ENCODE results near the gene UCP2.
A peak's percentile ranks its signal among the peaks of the same experiment; 100 is the strongest.

UCP2 gene, protein sequence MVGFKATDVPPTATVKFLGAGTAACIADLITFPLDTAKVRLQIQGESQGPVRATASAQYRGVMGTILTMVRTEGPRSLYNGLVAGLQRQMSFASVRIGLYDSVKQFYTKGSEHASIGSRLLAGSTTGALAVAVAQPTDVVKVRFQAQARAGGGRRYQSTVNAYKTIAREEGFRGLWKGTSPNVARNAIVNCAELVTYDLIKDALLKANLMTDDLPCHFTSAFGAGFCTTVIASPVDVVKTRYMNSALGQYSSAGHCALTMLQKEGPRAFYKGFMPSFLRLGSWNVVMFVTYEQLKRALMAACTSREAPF

DNA sequence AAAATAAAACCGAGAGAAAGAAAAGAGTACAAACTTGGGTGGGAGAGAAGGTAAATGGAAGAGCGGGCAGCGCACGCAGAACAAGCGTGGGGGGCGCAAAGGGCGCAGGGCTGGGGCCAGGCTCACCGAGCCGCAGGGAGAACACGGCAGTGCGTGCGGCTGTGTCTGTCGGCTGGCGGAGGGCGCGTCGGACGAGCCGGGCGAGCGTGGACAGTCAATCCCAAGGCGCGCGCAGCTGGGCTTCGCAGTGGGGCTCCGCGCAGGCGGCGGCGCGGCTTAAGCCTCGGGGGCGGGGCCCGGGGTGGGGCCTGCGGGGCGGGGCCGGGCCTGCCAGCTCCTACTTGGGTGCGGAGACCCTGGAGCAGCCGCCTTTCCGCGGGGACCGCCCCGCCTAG is at the start of gene UCP2:
Gene UCP2, minus strand, starts transcription at position 249 of the 395 bp plus-strand sequence. CDS start 4,465 bp downstream, outside the sequence.
- no peak for FAIRE-seq
- DNase-seq (ENCODE audit: insufficient read length, low spot score) = peak; percentile 55
- peak; percentile 87 for TF ChIP-seq POLR2A (IDR thresholded peaks at IDR 0.05; ENCODE audit: low read depth, low read length)

DNA sequence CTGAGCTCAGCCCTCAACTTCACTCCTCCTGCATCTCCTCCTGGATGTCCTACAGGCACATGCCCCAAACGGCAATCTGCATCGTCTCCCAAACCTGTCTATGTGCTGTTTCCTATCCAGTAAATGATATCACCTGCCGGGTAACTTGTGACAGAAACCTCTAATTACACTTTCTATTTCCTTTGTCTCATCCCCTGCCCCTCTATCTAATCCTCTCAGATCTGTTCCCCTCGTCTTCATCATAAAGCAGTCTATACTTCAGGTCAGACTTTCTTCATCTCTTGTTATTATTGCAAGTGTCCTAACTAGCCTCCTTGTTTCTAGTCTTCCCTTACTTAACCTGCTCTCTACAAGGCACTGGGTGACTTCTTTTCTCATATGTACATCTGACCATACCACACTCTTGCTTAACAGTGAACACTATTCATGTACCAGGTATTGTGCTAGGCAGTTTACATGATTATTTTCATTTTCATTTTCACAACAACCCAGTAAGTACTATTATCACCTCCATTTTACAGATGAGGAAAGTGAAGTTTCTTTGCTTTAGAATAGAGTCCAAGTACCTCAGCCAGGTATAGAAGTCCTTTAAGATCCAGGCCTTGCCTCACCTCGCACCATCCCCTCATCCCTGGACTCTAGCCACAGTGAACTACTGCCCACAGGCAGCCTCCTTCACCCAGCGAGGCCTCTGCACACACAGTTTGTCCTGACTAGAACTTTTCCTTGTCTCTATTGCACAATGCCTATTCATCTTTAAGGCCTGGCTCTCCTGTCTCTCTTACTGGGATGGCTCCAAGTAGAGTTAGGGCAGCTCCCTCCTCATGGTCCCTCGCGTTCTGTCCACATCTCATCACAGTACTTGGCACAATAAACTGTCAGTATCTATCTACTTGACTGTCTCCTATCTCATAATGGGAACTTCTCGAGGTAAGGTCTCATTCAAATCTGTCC is 48.4 kb upstream of the UCP2 start:
- DNase-seq (ENCODE audit: insufficient read length, low spot score) (no peak), FAIRE-seq (no peak)
- no peak for TF ChIP-seq POLR2A (IDR thresholded peaks at IDR 0.05; ENCODE audit: low read depth, low read length)

DNA sequence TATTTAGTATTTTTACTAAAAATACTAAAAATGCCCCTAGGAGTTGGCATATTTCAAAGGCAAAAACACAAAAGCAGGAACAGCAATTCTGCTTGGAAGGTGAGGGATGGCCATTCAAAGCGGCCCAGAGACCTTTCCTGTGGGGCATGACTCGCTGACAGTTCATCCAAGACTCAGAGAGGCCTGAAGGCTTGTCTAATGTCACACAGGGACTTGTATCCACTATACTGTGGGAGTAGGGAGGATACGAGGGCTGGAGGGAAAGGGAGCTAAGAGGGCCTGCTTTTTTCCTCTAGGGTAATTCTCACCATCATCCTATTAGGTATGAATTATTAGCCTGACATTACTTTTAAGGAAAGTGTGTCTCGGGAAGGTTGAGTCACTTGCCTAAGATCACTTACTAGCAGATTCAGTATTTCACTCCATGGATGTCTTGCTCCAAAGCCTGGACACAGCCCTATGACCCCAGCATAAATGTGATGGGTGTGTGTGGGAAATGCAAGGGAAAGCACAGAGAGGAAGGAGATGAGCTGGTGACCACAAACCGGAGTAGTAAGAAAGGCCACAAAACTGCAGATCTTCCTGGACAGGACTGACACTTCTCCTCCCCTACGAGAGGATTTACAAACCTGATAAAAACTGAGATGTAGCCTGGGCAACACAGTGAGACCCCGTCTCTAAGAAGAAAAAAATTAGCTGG is 43.0 kb upstream of the UCP2 start:
- FAIRE-seq (no peak), DNase-seq (ENCODE audit: insufficient read length, low spot score) (peak; percentile 37)
- no peak for TF ChIP-seq POLR2A (IDR thresholded peaks at IDR 0.05; ENCODE audit: low read depth, low read length)

DNA sequence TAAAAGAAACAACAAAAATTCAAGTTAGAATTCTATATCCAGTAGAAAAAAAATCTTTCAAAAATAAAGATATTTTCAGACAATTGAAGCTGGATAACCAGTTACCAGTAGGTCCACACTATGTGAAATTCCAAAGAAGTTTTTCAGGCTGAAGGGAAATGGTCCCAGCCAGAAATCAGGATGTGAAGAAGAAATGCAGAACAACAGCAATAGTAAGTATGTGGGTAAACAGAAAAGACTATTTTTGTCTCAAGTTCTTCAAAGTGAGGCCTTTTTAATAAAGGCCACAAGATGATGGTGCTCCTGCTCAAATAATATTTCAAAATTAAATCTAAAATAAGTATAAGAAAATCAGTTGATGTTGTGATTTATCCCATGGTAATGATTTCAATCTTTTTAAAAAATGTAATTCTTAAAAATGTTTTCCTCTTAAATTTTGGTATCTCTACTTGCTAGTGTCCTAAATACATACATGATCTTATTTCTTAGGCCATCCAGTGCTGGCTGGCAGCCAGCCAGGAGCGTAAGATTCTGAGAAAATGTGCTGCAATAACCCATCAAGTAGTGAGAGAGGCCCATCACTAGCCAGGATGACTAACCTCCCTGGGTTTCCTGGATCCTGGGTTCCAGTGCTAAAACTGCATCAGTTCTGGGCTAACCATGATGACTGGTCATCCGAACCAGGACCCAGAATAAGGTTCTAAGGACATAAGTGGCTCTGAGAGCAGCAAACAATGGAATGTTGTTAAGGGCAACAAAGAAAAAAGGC is 41.8 kb upstream of the UCP2 start:
- FAIRE-seq = no peak
- no peak for DNase-seq (ENCODE audit: insufficient read length, low spot score)

DNA sequence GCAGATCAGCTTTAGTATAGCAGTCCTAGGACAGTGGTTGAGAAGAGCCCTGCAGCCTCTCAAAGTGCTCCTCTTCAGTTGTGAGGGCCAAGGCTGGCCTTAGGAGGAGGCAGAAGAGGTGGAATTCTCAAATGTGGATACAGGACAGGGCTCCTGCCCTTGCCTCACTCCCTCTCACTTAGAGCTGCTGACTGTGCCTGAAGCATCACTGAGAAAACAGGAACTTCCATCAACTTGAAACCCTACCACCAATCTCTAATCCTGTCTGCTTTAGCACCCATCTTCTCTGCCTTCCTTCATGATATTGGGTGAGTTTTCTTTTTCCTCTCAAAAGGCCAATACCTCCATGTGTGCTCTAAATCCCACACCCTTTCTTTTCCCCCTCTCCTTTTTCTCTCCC is 40.6 kb upstream of the UCP2 start:
- no peak for TF ChIP-seq POLR2A (IDR thresholded peaks at IDR 0.05; ENCODE audit: low read depth, low read length)
- DNase-seq (ENCODE audit: insufficient read length, low spot score) (no peak), FAIRE-seq (no peak)

More for the DNA sequence above, 41.8 kb upstream of the UCP2 start:
- no peak for TF ChIP-seq POLR2A (IDR thresholded peaks at IDR 0.05; ENCODE audit: low read depth, low read length)

DNA sequence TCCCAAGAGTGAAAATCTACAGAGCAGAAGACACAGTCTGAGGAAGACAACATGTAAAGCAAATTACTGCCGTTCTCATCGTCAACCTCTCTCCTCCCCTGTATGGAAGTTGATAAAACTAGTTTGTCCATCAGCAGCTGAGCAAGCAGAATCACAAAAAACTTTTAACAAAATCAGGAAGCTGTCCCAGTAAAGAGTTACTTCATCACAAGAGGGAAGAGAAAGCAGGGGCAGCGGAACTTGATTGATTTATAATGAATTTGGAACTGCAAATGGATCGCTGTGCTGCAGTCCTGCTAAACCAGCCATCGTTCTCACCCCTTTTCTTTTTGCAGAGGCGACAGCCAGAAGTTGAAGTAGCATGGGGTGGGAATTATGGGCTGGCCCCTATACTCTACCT is 39.9 kb upstream of the UCP2 start:
- DNase-seq (ENCODE audit: insufficient read length, low spot score) (no peak), FAIRE-seq (no peak)
- TF ChIP-seq POLR2A (IDR thresholded peaks at IDR 0.05; ENCODE audit: low read depth, low read length) = no peak

DNA sequence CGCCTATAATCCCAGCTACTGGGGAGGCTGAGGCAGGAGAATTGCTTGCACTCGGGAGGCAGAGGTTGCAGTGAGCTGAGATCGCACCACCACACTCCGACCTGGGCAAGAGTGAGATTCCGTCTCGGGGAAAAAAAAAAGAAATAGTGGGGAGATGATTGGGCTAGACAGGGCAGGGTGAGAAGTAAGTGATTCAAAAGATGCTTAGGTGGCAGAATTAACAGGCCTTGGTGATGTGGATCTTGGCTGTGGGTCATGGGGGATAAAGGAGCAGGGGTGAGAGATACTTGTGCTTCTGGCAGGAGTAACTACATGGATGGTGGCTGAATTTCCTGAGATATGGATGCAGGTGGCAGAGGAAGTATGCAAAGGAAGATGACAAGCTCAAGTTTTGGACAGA is 39.4 kb upstream of the UCP2 start:
- no peak for DNase-seq (ENCODE audit: insufficient read length, low spot score)
- no peak for TF ChIP-seq POLR2A (IDR thresholded peaks at IDR 0.05; ENCODE audit: low read depth, low read length)
- no peak for FAIRE-seq

DNA sequence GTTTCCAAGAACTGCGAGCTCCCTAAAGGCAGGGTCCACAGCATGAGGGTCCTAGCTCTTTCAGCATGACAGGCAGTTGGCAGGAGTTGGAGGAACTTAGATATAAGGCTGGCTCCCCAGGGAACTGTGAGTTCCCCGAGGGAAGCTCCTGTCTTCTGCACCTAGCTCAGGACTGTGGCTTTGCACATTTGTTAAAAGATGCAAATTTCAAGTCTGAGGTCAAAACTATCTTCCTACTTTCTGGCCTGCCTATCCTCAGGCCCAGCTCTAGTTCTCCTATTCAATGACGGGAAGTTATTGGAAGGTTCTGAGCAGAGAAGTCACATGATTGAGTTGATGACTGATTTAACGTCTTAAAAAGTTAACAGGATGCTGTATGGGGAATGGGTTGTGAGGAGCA is 37.9 kb upstream of the UCP2 start:
- DNase-seq (ENCODE audit: insufficient read length, low spot score) (no peak), FAIRE-seq (no peak)
- no peak for TF ChIP-seq POLR2A (IDR thresholded peaks at IDR 0.05; ENCODE audit: low read depth, low read length)

DNA sequence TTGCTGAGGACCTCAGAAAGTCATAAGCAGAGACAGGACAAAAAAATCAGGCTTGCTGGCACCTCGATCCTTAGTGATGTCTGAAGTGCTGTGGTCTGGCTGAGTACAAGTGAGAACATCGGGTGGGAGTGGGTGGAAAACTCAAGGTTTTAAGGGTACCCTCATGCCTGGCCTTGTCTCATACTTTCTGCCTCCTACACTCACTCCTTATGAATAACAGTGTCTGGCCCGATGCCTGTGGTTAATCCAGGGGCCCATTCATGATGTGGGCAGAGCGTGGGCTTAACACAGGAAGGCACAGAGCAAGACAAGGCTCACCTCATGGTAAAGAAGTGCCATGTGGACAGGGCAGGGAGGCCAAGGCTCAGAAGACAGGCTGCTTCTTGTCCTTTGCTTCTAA is 37.2 kb upstream of the UCP2 start:
- FAIRE-seq = no peak

DNA sequence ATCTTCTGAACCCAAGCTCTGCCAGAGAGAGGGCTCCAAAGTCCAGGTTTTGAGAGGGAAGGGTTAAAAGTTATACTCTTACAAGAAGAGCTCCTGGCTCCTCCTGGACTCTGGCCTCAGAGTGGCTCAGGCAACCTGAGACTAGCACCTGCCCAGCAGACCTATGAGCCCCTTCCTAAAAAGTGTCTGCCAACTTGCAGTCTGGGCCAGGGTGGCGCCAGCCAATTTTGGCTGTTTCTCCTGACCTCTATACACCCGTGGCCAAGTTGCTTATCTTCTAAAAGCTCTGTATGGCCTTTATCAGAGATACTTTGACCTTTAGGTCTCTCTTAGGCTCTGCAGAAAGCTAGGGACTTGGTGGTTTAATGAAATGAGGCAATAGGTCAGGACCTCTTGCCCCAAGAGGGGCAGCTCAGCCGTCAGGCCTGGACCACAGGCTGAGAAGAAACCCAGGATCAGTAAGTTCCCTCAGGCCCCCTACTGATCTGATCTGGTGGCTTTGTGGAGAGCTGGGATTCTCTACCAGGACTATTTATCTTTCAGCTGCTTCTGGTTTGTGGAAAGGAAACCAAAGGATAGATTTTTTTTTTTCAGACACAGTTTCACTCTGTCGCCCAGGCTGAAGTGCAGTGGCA is 36.6 kb upstream of the UCP2 start:
- FAIRE-seq (no peak), DNase-seq (ENCODE audit: insufficient read length, low spot score) (no peak)
- no peak for TF ChIP-seq POLR2A (IDR thresholded peaks at IDR 0.05; ENCODE audit: low read depth, low read length)

More for the DNA sequence above, 37.2 kb upstream of the UCP2 start:
- no peak for DNase-seq (ENCODE audit: insufficient read length, low spot score)
- TF ChIP-seq POLR2A (IDR thresholded peaks at IDR 0.05; ENCODE audit: low read depth, low read length) = no peak

DNA sequence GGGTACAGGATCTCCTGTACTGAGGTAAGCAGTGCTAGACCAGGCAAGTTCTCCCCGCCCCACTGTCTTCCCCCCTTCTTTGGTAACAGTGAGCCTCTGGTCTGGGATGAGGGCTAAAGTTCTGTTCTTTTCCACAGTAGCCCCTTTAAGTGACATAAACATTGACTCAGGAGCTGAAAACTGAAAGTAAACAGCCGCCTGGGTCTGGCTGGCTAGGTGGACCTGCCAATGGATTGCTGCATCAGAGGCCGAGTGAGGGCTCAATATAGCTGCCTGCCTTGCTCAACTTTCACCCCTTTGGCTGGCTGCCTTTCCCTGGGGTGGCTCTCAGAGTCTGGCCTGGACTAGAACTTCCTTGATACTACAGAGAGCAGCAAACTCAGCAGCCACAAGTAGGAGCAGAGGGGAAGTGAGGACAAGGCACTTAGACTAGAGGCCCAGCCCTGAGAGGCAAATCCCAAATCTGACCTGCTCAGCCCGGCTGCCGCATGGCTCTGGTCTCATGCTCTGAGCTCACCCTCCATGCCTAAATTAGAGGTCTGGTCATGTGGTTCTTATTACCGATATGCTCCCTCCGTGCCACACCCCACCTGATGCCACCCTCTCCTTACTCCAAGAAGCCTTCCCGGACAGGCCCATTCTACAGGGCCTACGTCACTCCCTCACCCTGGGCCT is 35.8 kb upstream of the UCP2 start:
- DNase-seq (ENCODE audit: insufficient read length, low spot score) (no peak), FAIRE-seq (no peak)
- TF ChIP-seq POLR2A (IDR thresholded peaks at IDR 0.05; ENCODE audit: low read depth, low read length) = no peak

DNA sequence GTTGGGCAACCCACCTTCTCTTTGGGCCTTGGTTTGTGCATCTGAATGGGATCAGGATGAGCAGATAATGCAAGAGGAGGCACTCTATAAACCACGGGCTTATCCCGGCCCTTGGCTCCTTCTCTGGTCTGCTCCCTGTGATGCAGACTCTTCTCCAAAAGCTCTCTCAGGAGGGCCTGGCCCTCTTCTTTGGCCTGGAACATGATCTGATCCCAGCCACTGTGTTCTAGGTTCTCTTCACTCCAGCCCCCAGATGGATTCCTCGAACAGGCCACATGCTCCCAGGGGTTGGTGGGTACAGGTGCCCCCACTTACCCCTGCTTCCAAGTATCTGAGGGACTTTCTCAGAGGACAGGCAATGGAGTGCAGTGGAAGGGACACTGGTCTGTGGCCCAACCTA is 35.0 kb upstream of the UCP2 start:
- FAIRE-seq (no peak), DNase-seq (ENCODE audit: insufficient read length, low spot score) (no peak)
- no peak for TF ChIP-seq POLR2A (IDR thresholded peaks at IDR 0.05; ENCODE audit: low read depth, low read length)
